HCT116 (cell line): ENCODE measurements around the gene TMED10. TPM values are rescaled to one million over a fixed set of nuclear protein-coding genes. Genes with fewer than 3 reads are reported as not detected.

Experiments
- ATAC-seq: fragments of 200-7000 bp; cut with Tn5 transposase; 2 replicates; pipeline ENCODE4 v1.9.1; 2020; ENCODE audit warnings: mild to moderate bottlenecking, moderate library complexity
- BruUV-seq: library from RNA; stranded (reverse); fragments of 400-500 nt; replicated peaks from 2 replicates; lab custom pipeline; 2021; lab: Mats Ljungman, UMichigan
- CTCF ChIA-PET: fragments of 300-600 bp; sonication (Branson Sonifier 250); formaldehyde crosslinking; loops from one replicate; lab custom pipeline; 2021; ENCODE audit warnings: antibody characterized with exemption; lab: Charles Lee
- POLR2A ChIA-PET: fragments of 300-600, 350-600 bp; sonication (Branson Sonifier 250); formaldehyde crosslinking; loops from one replicate; lab custom pipeline; 2021; ENCODE audit warnings: antibody characterized with exemption; lab: Charles Lee
- RAD21 ChIA-PET, 2 experiments: fragments of 300-600 bp; sonication (Branson Sonifier 250); formaldehyde crosslinking; loops; one replicate each; lab custom pipeline; 2023; ENCODE audit warnings: low total read pairs in 2 of 2; ENCODE audit not compliant: uncharacterized antibody in 2 of 2, unreplicated experiment in 2 of 2, low non-redundant PET in 1 of 2; lab: Charles Lee
- DNase-seq: peaks from one replicate; pipeline ENCODE4 v3.0.0-alpha.2; 2010; ENCODE audit warnings: low read depth, low spot score
- H2AFZ ChIP-seq: fragments of 200-600 bp; shearing (Covaris generic), sonication (generic); 2 replicates; pipeline ENCODE4 v1.6.1; 2017; ENCODE audit warnings: low read depth, mixed run types, mixed read lengths, antibody characterized with exemption, low read length; ENCODE audit not compliant: poor library complexity, severe bottlenecking
- H3K27ac ChIP-seq: 2 replicates; pipeline ENCODE4 v1.5.1; 2012; ENCODE audit warnings: low read depth, low read length
- H3K27me3 ChIP-seq: fragments of 200-600 bp; sonication (generic); 2 replicates; pipeline ENCODE4 v1.6.1; 2016; ENCODE audit warnings: mixed run types, low read length, mixed read lengths; ENCODE audit not compliant: insufficient read depth
- H3K36me3 ChIP-seq, 2 experiments: fragments of 200-500 bp in 1 of 2; fragments of 200-600 bp in 1 of 2; sonication (Bioruptor generic) in 1 of 2; sonication (generic) in 1 of 2; 2 replicates each; pipeline versions ENCODE4 v1.5.1 to v1.6.1; 2014 to 2016; ENCODE audit warnings: low read length in 2 of 2, inconsistent platforms in 1 of 2, mixed read lengths in 1 of 2, mixed run types in 1 of 2; ENCODE audit not compliant: insufficient read depth in 2 of 2, control insufficient read depth in 1 of 2
- H3K4me1 ChIP-seq, 2 experiments: fragments of 200-600 bp in 1 of 2; sonication (generic) in 1 of 2; 2 replicates each; pipeline versions ENCODE4 v1.5.1 to v1.6.1; 2012 to 2017; ENCODE audit warnings: low read length in 2 of 2, inconsistent platforms in 1 of 2, mild to moderate bottlenecking in 1 of 2, mixed read lengths in 1 of 2, mixed run types in 1 of 2, moderate library complexity in 1 of 2; ENCODE audit not compliant: insufficient read depth in 2 of 2, control insufficient read depth in 1 of 2
- H3K4me2 ChIP-seq: fragments of 200-600 bp; sonication (generic); 2 replicates; pipeline ENCODE4 v1.6.1; 2017; ENCODE audit warnings: mixed run types, low read length, mixed read lengths
- H3K4me3 ChIP-seq, 2 experiments: fragments of 200-600 bp in 1 of 2; sonication (generic) in 1 of 2; replicated peaks in 1 of 2; 2 replicates each; pipeline ENCODE4 v1.5.1; 2011 to 2016; ENCODE audit warnings: low read length in 2 of 2, control low read depth in 1 of 2, low read depth in 1 of 2, mild to moderate bottlenecking in 1 of 2, mixed read lengths in 1 of 2, mixed run types in 1 of 2
- H3K79me2 ChIP-seq: fragments of 200-600 bp; sonication (generic); 2 replicates; pipeline ENCODE4 v1.6.1; 2017; ENCODE audit warnings: mild to moderate bottlenecking, mixed run types, low read length, moderate library complexity, mixed read lengths; ENCODE audit not compliant: insufficient read depth
- H3K9ac ChIP-seq: fragments of 200-600 bp; sonication (generic); 2 replicates; pipeline ENCODE4 v1.6.1; 2016; ENCODE audit warnings: low read length, mixed read lengths
- H3K9me2 ChIP-seq: fragments of 200-600 bp; sonication (generic), shearing (Covaris generic); 2 replicates; pipeline ENCODE4 v1.6.1; 2017; ENCODE audit warnings: mixed run types, mild to moderate bottlenecking, moderate library complexity; ENCODE audit not compliant: insufficient read depth
- H3K9me3 ChIP-seq, 2 experiments: fragments of 200-500 bp in 1 of 2; fragments of 200-600 bp in 1 of 2; sonication (Bioruptor generic) in 1 of 2; sonication (generic) in 1 of 2; 2 replicates each; pipeline ENCODE4 v1.6.1; 2014 to 2017; ENCODE audit warnings: low read length in 2 of 2, mixed read lengths in 2 of 2, inconsistent platforms in 1 of 2, low read depth in 1 of 2, mild to moderate bottlenecking in 1 of 2, mixed run types in 1 of 2, moderate library complexity in 1 of 2; ENCODE audit not compliant: control insufficient read depth in 1 of 2, insufficient read depth in 1 of 2
- H4K20me1 ChIP-seq: fragments of 200-600 bp; sonication (generic), shearing (Covaris generic); 2 replicates; pipeline ENCODE4 v1.6.1; 2017; ENCODE audit warnings: mixed run types, mild to moderate bottlenecking, moderate library complexity; ENCODE audit not compliant: insufficient read depth
- CEBPB ChIP-seq: IDR thresholded peaks from 2 replicates; pipeline ENCODE4 v1.6.1; 2012; ENCODE audit warnings: low read depth
- EZH2 ChIP-seq: fragments of 200-600 bp; sonication (generic); IDR thresholded peaks from 2 replicates; pipeline ENCODE4 v1.6.1; 2017; ENCODE audit warnings: antibody characterized with exemption, mixed run types
- EZH2phosphoT487 ChIP-seq: fragments of 200-600 bp; IDR thresholded peaks from 2 replicates; pipeline ENCODE4 v1.6.1; 2018; ENCODE audit warnings: antibody characterized with exemption, borderline replicate concordance
- FOSL1 ChIP-seq: IDR thresholded peaks from 2 replicates; pipeline ENCODE4 v1.6.1; 2012; ENCODE audit warnings: low read depth
- JUND ChIP-seq: IDR thresholded peaks from 2 replicates; pipeline ENCODE4 v1.6.1; 2012
- MAX ChIP-seq: IDR thresholded peaks from 2 replicates; pipeline ENCODE4 v1.6.1; 2012
- POLR2A ChIP-seq: IDR thresholded peaks from 2 replicates; pipeline ENCODE4 v1.7.0; 2011; ENCODE audit warnings: borderline replicate concordance; ENCODE audit not compliant: insufficient read depth, insufficient read length; ENCODE audit errors: extremely low read depth
- POLR2AphosphoS5 ChIP-seq: IDR thresholded peaks from 2 replicates; pipeline ENCODE4 v1.6.1; 2011; ENCODE audit warnings: mild to moderate bottlenecking, low read depth, low read length, moderate library complexity
- RAD21 ChIP-seq: IDR thresholded peaks from 2 replicates; pipeline ENCODE4 v1.6.1; 2012; ENCODE audit warnings: low read depth, mild to moderate bottlenecking
- SP1 ChIP-seq: IDR thresholded peaks from 2 replicates; pipeline ENCODE4 v1.6.1; 2012; ENCODE audit warnings: low read depth
- SRF ChIP-seq: IDR thresholded peaks from 2 replicates; pipeline ENCODE4 v1.6.1; 2012; ENCODE audit warnings: low read depth
- TCF7L2 ChIP-seq: IDR thresholded peaks from 2 replicates; pipeline ENCODE4 v1.7.0; 2011; ENCODE audit warnings: borderline replicate concordance, inconsistent platforms; ENCODE audit not compliant: insufficient read depth, insufficient read length; ENCODE audit errors: extremely low read depth
- YY1 ChIP-seq: IDR thresholded peaks from 2 replicates; pipeline ENCODE4 v1.6.1; 2011; ENCODE audit warnings: low read length, low read depth, moderate library complexity, mild to moderate bottlenecking; ENCODE audit not compliant: insufficient replicate concordance; ENCODE audit errors: extremely low read depth
- ZFX ChIP-seq: fragments of 450-650 bp; IDR thresholded peaks from 2 replicates; pipeline ENCODE4 v1.6.1; 2017
- intact Hi-C: fragments of 100-400 bp; cut with micrococcal nuclease; formaldehyde crosslinking; loops from 2 replicates; pipeline ENCODE4 v1.10.0; 2022
- total RNA-seq: library from RNA; stranded (reverse); gene quantifications from one replicate; pipeline ENCODE4 v1.2.1, GENCODE V29; 2021; ENCODE audit not compliant: unreplicated experiment

The TMED10 gene
- total RNA-seq, 1 experiment from 2014 or later: 303 TPM

GRCh38 chr14:75162631-75163030 is 13.8 kb downstream of the TMED10 start:
- Histone ChIP-seq H2AFZ (no peak overlapping the region), H3K36me3 (no peaks in the 10 kb centered on the region), H3K4me1 (peaks cover 0 to 4% of the 10 kb centered on the region in 2 experiments; a peak in 2 of 4 replicates), H3K27me3 (no peaks in the 10 kb centered on the region), H3K27ac (no peak overlapping the region), H3K9me2 (no peaks in the 10 kb centered on the region), H3K4me3 (no peak overlapping the region), H3K4me2 (no peak overlapping the region), H3K79me2 (peaks cover 94% of the 10 kb centered on the region), H3K9ac (no peak overlapping the region), H4K20me1 (no peaks in the 10 kb centered on the region), H3K9me3 (no peaks in the 10 kb centered on the region)
- ChIA-PET POLR2A (no interaction called here), RAD21 (no interaction called here), CTCF (no interaction called here)
- intact Hi-C loops: no loop called here
- TF ChIP-seq POLR2A (no peak), EZH2phosphoT487 (no peak)
- DNase-seq: no peak
- BruUV-seq: no TSS peak
- no peak for ATAC-seq

GRCh38 chr14:75158843-75159614 is 17.4 kb downstream of the TMED10 start:
- H3K4me3 ChIP-seq: no peak overlapping the region
- ChIA-PET CTCF (no interaction called here), RAD21 (no interaction called here), POLR2A (no interaction called here)
- intact Hi-C loops: no loop called here
- no peak overlapping the region for H3K9ac ChIP-seq
- peaks cover 87% of the 10 kb centered on the region for H3K79me2 ChIP-seq
- H3K27ac ChIP-seq: no peak overlapping the region
- H3K4me2 ChIP-seq: no peak overlapping the region
- H3K4me1 ChIP-seq: no peaks in the 10 kb centered on the region; a peak in 1 of 4 replicates
- DNase-seq (no peak), ATAC-seq (no peak)
- no peaks in the 10 kb centered on the region for H3K9me3 ChIP-seq
- H3K9me2 ChIP-seq: no peaks in the 10 kb centered on the region
- no TSS peak for BruUV-seq
- no peaks in the 10 kb centered on the region for H3K36me3 ChIP-seq
- TF ChIP-seq TCF7L2 (no peak), ZFX (no peak), RAD21 (no peak), SP1 (no peak), POLR2A (no peak), POLR2AphosphoS5 (no peak), CEBPB (no peak), SRF (no peak), FOSL1 (no peak), MAX (no peak), YY1 (no peak), JUND (no peak), EZH2 (no peak)
- H4K20me1 ChIP-seq: no peaks in the 10 kb centered on the region
- no peak overlapping the region for H2AFZ ChIP-seq
- no peaks in the 10 kb centered on the region for H3K27me3 ChIP-seq
